CD4-positive, alpha-beta T cell (primary cell): Measurements from ENCODE around the gene PRKACG. TPM values are rescaled to one million over a fixed set of nuclear protein-coding genes. Genes with fewer than 3 reads are reported as not detected.

Experiments used
- ATAC-seq: fragments of 200-7000 bp; cut with Tn5 transposase; one replicate; pipeline ENCODE4 v1.10.0; 2022; ENCODE audit warnings: mild to moderate bottlenecking; ENCODE audit not compliant: poor library complexity
- CTCF ChIA-PET: fragments of 350-600 bp; sonication (Branson Sonifier 250); formaldehyde crosslinking; loops from one replicate; lab custom pipeline; 2021; ENCODE audit warnings: antibody characterized with exemption, inconsistent platforms; lab: Charles Lee
- POLR2A ChIA-PET: fragments of 350-600 bp; sonication (Branson Sonifier 250); formaldehyde crosslinking; loops from one replicate; lab custom pipeline; 2021; ENCODE audit warnings: antibody characterized with exemption, inconsistent platforms; lab: Charles Lee
- DNase-seq, 14 experiments: peaks; one replicate each; pipeline ENCODE4 v3.0.0-alpha.2; 2013 to 2020; ENCODE audit warnings: mixed read lengths in 2 of 14
- H3K27ac ChIP-seq, 2 donors: one replicate each; pipeline versions ENCODE4 v1.5.1 to v1.7.0; 2013; ENCODE audit warnings: low read length in 2 of 2, low read depth in 1 of 2, mild to moderate bottlenecking in 1 of 2
- H3K27me3 ChIP-seq, 2 experiments: 1 replicate in 1 of 2; 2 replicates in 1 of 2; pipeline versions ENCODE4 v1.6.1 to v1.7.0; 2013; ENCODE audit warnings: low read length in 2 of 2, control low read depth in 1 of 2, mild to moderate bottlenecking in 1 of 2, moderate library complexity in 1 of 2; ENCODE audit not compliant: insufficient read depth in 2 of 2, control insufficient read depth in 1 of 2
- H3K36me3 ChIP-seq: one replicate; pipeline ENCODE4 v1.6.1; 2013; ENCODE audit warnings: low read length, control low read depth; ENCODE audit not compliant: insufficient read depth
- H3K4me1 ChIP-seq: one replicate; pipeline ENCODE4 v1.6.1; 2013; ENCODE audit warnings: low read length, control low read depth; ENCODE audit not compliant: insufficient read depth
- H3K4me3 ChIP-seq: one replicate; pipeline ENCODE4 v1.5.1; 2013; ENCODE audit warnings: mild to moderate bottlenecking, low read length, moderate library complexity
- H3K9me3 ChIP-seq, 2 experiments: 1 replicate in 1 of 2; 2 replicates in 1 of 2; pipeline versions ENCODE4 v1.6.1 to v1.7.0; 2013; ENCODE audit warnings: low read length in 2 of 2, mild to moderate bottlenecking in 2 of 2, control low read depth in 1 of 2, moderate library complexity in 1 of 2; ENCODE audit not compliant: control insufficient read depth in 1 of 2, insufficient read depth in 1 of 2
- H3K27ac Mint-ChIP-seq: one replicate; pipeline ENCODE4 v1.8.0; 2020; ENCODE audit warnings: mixed read lengths
- H3K27me3 Mint-ChIP-seq: one replicate; pipeline ENCODE4 v1.8.0; 2021; ENCODE audit warnings: mixed read lengths
- H3K36me3 Mint-ChIP-seq: one replicate; pipeline ENCODE4 v1.8.0; 2021; ENCODE audit warnings: low read depth, mixed read lengths
- H3K4me1 Mint-ChIP-seq: one replicate; pipeline ENCODE4 v1.8.0; 2021; ENCODE audit warnings: low read depth, mixed read lengths
- H3K4me3 Mint-ChIP-seq: one replicate; pipeline ENCODE4 v1.8.0; 2020; ENCODE audit warnings: mild to moderate bottlenecking, mixed read lengths
- H3K9me3 Mint-ChIP-seq: one replicate; pipeline ENCODE4 v1.8.0; 2020; ENCODE audit warnings: mixed read lengths
- CTCF ChIP-seq: fragments of 200-600 bp; IDR thresholded peaks from one replicate; pipeline ENCODE4 v1.8.0; 2022; ENCODE audit warnings: antibody characterized with exemption, mild to moderate bottlenecking
- intact Hi-C, 2 experiments: fragments of 100-400 bp; cut with DNase I in 1 of 2; cut with micrococcal nuclease in 1 of 2; formaldehyde crosslinking; loops; one replicate each; pipeline versions ENCODE4 v1.15.1 to v1.9.0; 2023 to 2025; cut with DNase I, micrococcal nuclease
- total RNA-seq, 174 experiments: library from RNA in 2 of 174; stranded (reverse) in 2 of 174; gene quantifications; one replicate each; pipeline ENCODE4 v1.2.3 and lab custom pipeline; 2021 to 2026

PRKACG gene
- total RNA-seq, 2 experiments from 2014 or later, result not detected

- ChIA-PET POLR2A (interaction anchor here (0.9 to 1.7 kb wide), 7 partner anchors 8 to 45 kb away, joined by 3 to 32 read pairs (median 4); partner anchors contain the start of gene FXN), CTCF (interaction anchor here (0.6 to 1.2 kb wide), 3 partner anchors 15 to 424 kb away, joined by 3 to 8 read pairs (median 3); partner anchors contain the start of gene FXN)
- DNase-seq, result no peak
- no peak for ATAC-seq
- H3K27ac Mint-ChIP-seq, result peak overlapping the region; percentile 55
- no peak for TF ChIP-seq CTCF
- H3K9me3 Mint-ChIP-seq, result no peaks in the 10 kb centered on the region
- H3K4me3 Mint-ChIP-seq, result peak overlapping the region; percentile 68
- Histone ChIP-seq H3K27ac (no peak overlapping the region), H3K27me3 (no peaks in the 10 kb centered on the region), H3K4me1 (peaks cover 24% of the 10 kb centered on the region), H3K9me3 (no peaks in the 10 kb centered on the region), H3K36me3 (no peaks in the 10 kb centered on the region), H3K4me3 (no peak overlapping the region)
- intact Hi-C loops, result loop anchor here in 1 of 2 experiments (10.0 kb wide), 1 partner anchor 46 kb away; no protein-coding TSS in a partner anchor
- H3K4me1 Mint-ChIP-seq, result peaks cover 50% of the 10 kb centered on the region
- no peaks in the 10 kb centered on the region for H3K27me3 Mint-ChIP-seq
- no peaks in the 10 kb centered on the region for H3K36me3 Mint-ChIP-seq
Observed at GRCh38 chr9:69020301-69021145, 6.6 kb upstream of the PRKACG start.

GRCh38 chr9:69019808-69020207, 5.9 kb upstream of the PRKACG start:
- ATAC-seq (peak; percentile 99), DNase-seq (peak in 13 of 14 experiments; percentile 15 to 83 (median 42))
- no peak for TF ChIP-seq CTCF
- H3K27me3 Mint-ChIP-seq, result no peaks in the 10 kb centered on the region
- H3K36me3 Mint-ChIP-seq, result no peaks in the 10 kb centered on the region
- peak overlapping the region; percentile 68 for H3K4me3 Mint-ChIP-seq
- no peak overlapping the region for H3K27ac ChIP-seq
- intact Hi-C loops, result loop anchor here in 1 of 2 experiments (10.0 kb wide), 1 partner anchor 45 kb away; no protein-coding TSS in a partner anchor
- no peak overlapping the region for H3K4me3 ChIP-seq
- peaks cover 24% of the 10 kb centered on the region for H3K4me1 ChIP-seq
- CTCF ChIA-PET, result interaction anchor here (0.6 to 1.2 kb wide), 4 partner anchors 16 to 423 kb away, joined by 3 to 8 read pairs (median 4); partner anchors contain the start of gene FXN
- no peaks in the 10 kb centered on the region for H3K27me3 ChIP-seq
- H3K36me3 ChIP-seq, result no peaks in the 10 kb centered on the region
- H3K27ac Mint-ChIP-seq, result peak overlapping the region; percentile 55
- POLR2A ChIA-PET, result interaction anchor here (0.8 to 1.7 kb wide), 8 partner anchors 8 to 44 kb away, joined by 3 to 32 read pairs (median 4); partner anchors contain the start of gene FXN
- no peaks in the 10 kb centered on the region for H3K9me3 ChIP-seq
- H3K4me1 Mint-ChIP-seq, result peaks cover 50% of the 10 kb centered on the region
- H3K9me3 Mint-ChIP-seq, result no peaks in the 10 kb centered on the region

GRCh38 chr9:69018737-69019136, 4.8 kb upstream of the PRKACG start:
- intact Hi-C loops, result no loop called here
- Histone ChIP-seq H3K4me3 (no peak overlapping the region), H3K4me1 (peaks cover 24% of the 10 kb centered on the region), H3K27me3 (no peaks in the 10 kb centered on the region), H3K36me3 (no peaks in the 10 kb centered on the region), H3K9me3 (peaks cover 0 to under 1% of the 10 kb centered on the region in 2 experiments), H3K27ac (no peak overlapping the region)
- Mint-ChIP-seq H3K4me1 (peaks cover 42% of the 10 kb centered on the region), H3K9me3 (no peaks in the 10 kb centered on the region), H3K36me3 (no peaks in the 10 kb centered on the region), H3K27ac (peak overlapping the region; percentile 37), H3K4me3 (no peak overlapping the region), H3K27me3 (no peaks in the 10 kb centered on the region)
- DNase-seq (no peak), ATAC-seq (no peak)
- POLR2A ChIA-PET, result interaction anchor here (1.5 kb wide), 1 partner anchor 23 kb away, joined by 4 read pairs; no protein-coding TSS in a partner anchor
- CTCF ChIA-PET, result interaction anchor here (0.7 kb wide), 1 partner anchor 36 kb away, joined by 4 read pairs; no protein-coding TSS in a partner anchor
- TF ChIP-seq CTCF, result no peak
